Kidney glomerular epithelial cell (primary cell): ENCODE data around the gene NR4A1.

Source experiments
- DNase-seq: peaks from one replicate; lab custom pipeline; 2025; lab: John Stamatoyannopoulos, UW

NR4A1 gene

DNA sequence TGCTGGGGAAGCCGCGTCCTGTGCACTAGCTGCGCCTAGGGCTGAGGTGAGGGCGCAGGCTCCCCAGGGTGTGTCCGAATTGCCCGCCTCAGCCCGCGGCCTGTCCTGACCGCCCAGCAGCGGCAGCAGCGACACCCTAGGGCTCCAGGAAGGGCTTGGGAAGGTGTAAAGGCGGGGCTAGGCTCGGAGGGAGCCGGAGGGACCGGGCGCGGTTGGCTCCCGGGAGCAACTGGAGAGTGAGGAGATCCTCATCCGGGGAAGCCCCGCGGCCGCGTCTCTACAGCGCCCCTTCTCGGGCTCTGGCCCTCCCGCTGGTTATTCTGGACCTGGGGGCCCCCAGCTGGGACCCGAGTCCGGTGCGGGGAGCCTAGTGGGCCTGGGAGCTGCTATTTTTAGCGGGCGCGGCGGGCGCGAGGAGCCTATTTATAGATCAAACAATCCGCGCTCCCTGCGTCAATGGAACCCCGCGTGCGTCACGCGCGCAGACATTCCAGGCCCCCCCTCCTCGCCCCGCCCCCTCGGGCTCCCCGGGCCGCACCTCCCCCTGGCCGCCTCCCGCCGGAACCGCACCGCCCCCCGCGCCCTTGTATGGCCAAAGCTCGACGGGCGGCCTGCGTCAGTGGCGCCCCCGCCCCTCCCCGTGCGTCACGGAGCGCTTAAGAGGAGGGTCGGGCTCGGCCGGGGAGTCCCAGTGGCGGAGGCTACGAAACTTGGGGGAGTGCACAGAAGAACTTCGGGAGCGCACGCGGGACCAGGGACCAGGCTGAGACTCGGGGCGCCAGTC, at the start of gene NR4A1:
Gene NR4A1 (plus strand): TSS at position 685 of the 784 bp plus-strand sequence. CDS start 2,887 bp downstream, outside the sequence.
- DNase-seq = peak; percentile 63

DNA sequence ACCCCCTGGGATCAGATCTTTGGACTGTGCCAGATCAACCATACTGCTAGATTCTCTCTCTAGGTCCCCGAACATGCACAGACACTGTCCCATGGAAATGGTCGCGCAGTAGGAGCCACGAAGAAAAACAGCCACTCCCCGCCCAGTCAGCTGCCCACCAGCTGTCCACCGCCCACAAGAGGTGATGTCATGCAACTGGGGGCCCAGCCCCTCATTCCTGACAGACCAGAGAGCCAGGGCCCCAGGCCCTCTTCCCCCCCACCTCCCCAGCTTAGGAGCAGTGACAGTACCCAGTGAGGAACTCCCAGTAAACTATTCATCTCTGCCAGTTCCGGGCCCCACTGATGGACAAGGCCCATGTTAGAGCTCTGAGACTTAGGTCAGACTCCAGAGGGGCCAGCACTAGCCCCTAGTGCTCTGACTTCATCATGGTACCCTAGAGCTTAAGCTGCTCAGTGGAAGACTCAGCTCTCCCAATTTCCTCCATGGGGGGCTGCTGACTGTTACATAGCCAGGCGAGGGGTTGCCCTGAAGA, 48.2 kb upstream of the NR4A1 start:
- DNase-seq = no peak

DNA sequence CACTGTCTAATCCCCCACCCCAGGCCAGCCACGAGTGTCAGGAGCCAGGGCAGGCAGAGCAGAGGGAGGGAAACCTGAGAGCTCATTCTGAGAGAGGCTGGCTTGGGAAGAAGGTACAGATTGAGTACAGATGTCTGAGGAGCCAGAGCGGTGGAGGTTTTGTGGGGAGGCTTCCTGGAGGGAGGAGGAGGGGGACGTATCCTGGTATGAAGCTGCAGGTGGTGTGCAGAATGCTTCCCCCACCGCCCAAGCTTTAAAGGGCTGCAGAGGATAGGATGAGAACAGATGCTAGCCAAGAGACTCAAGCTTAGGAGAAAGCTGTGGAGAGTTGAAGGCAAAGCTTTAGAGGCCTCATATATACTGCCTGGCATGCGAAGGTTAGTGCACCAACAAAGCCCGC, 47.7 kb upstream of the NR4A1 start:
- no peak for DNase-seq

DNA sequence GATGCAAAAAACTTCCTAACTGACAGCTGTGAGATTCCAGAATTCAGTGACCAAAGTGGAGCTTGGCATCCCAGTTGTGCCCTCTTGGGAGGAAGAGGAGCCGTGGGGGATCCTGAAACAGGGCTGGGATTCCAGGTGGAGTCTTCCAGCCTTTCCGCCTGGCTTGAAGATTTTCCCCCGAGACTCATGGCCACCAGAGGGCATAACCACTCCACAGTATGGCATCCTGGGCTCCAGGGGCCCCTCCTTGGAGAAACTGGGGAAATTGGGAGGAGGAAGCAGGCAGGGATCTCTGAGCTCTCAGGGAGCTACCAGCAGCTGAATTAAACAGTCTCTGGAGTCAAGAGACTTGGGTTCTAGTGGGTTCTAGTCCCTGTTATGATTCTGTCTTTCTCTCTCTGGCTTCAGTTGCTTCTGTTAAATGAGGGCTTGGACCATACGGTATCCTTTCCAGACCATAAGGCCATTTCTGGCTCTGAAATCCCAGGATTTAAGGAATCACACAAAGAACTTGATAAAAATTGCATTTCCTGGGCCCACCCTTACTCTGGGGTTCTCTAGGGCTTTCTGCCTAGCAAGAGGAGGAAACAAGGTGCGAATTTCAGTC, 47.1 kb upstream of the NR4A1 start:
- DNase-seq = peak; percentile 53

DNA sequence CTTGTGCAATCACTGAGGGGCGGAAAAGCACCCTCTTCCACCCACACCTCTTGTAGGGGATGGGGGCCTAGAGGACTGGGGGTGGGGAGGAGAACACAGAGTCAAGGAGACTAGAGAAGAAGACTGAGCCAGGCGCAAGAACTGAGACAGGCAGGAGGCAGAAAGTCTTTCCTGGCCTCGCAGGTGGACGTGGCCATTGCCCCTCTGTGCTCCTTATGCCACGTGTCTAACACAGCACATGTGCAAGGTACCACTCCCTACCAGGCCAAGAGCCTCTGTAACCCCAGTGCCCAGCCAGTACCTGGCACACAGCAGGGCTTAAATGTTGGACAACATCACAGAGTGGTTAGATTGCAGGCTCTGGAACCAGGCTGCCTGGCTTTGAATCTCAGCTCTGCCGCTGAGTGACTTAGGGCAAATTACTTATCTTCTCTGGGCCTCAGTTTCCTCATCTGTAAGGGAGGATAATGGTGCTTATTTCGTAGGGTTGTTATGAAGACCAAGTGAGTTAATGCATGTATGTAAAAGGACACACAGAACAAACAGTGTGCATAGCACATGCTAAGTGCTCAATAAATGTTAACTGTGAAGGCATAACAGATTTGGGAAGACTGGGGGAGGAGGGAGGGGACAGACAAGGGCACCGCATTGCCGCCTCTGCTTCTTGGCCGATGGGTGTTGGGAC, 45.9 kb upstream of the NR4A1 start:
- DNase-seq = no peak

DNA sequence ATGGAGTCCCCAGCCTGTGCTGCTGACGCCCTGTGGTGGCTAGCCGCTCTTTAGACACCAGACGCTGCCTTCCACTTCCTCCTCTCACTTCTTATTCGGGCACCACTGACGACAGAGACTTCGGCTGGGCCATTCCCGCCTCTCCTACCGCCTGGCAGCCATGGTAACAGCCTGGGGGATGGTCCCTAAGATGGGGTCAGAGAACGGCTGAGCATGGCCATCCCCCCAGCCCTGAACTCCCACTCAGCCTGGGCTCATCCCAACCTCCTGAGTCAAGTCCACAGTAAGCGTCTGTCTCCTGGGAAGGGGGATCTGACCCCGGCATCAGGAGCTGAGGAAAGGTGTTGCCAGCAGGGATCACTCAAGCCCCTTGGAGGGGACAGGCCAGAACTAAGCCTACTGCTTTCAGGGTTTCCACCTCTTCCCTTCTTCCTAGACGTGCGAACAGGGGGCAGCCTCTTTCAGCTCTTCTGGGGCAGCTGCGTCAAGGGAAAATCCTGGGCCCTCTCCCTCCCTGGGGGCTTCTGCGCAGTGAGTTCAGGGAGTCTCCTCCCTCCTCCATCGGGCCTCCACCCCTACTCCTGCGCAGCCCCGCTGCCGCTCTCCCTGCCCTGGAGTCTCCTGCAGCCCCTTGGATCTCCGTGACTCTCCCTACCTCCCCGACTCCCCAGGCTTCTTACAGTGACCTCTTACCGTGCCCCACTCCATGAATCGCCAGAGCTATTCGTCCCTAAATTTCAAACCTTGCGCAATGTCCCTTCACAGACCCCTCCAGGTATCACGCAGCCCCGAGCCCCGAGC, 45.1 kb upstream of the NR4A1 start:
- DNase-seq = no peak

DNA sequence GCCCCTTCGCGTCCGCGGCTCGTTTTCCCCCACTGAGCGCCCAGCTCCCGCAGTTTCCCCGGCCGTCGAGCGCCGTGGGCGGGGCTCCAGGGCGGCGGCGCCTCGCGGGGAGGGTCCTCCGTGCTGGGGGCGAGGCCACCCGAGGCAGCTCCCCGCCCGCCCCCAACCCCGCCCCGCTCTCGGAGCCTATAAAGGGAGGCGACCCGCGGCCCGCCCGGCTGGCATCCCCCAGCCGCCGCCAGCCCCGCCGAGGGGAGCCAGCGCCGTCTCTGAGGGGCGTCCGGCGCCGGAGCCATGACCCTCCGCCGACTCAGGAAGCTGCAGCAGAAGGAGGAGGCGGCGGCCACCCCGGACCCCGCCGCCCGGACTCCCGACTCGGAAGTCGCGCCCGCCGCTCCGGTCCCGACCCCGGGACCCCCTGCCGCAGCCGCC, 44.5 kb upstream of the NR4A1 start, which contains the start of gene TAMALIN:
Gene TAMALIN (plus strand): TSS at position 221 of the 432 bp plus-strand sequence. CDS start 74 bp downstream, at position 295.
- no peak for DNase-seq

DNA sequence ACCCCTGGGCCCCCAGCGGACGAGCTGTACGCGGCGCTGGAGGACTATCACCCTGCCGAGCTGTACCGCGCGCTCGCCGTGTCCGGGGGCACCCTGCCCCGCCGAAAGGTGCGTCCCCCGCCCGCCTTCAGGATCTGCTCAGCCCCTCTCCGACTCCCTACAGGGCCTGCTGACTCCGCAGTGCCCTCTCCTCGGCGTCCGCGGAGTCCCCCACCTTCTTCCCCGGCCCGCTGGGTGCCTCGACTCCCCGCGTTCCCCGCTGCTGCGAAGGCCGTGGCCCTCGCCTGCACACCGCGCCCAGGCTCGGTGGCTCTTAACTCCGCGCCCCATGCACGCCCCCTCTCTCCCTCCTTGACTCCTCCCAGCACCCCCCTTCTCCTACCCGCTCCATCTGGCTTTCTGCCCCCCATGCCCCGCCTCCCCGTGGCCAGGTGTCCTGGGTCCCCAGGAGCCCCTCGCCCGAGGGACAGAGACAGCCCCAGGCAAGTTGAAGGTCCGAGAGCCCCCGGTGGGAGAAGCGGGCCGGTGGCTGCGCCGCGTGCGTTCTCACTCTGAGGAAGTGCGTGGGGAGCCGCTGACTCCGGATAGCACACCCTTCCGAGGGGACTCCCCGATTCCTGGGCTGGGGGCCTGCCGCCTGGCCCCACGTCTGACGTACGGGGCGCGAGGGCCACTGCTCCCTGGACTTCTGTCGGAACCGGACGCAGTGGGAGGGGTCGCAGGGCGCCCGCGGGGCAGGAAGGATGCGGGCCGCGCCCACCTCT, 43.9 kb upstream of the NR4A1 start:
- DNase-seq = no peak

DNA sequence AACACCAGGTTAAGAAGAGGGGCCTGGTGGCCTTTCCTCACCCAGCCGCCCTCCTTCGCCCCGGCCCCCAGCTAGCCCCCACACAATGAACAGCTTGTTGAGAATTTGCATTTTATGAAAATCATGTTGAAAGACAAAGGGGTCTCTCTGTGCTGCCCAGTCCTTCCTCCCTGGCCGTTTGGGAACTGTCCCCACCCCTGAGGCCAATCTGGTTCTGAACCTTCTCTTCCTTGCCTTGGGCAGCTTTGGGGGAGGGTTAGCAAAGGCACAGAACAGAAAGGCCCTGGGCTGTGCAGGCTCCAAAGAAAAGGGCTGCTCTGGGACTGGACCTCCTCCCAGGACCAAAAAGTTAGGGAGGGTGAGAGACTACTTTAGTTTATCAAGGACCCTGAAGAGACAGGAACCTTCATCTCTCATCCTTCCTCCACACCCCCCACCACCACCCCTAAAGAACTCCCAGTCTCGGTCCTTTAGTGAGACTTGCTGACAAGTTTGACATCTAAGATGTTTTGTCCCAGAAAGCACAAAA, 43.2 kb upstream of the NR4A1 start:
- no peak for DNase-seq

DNA sequence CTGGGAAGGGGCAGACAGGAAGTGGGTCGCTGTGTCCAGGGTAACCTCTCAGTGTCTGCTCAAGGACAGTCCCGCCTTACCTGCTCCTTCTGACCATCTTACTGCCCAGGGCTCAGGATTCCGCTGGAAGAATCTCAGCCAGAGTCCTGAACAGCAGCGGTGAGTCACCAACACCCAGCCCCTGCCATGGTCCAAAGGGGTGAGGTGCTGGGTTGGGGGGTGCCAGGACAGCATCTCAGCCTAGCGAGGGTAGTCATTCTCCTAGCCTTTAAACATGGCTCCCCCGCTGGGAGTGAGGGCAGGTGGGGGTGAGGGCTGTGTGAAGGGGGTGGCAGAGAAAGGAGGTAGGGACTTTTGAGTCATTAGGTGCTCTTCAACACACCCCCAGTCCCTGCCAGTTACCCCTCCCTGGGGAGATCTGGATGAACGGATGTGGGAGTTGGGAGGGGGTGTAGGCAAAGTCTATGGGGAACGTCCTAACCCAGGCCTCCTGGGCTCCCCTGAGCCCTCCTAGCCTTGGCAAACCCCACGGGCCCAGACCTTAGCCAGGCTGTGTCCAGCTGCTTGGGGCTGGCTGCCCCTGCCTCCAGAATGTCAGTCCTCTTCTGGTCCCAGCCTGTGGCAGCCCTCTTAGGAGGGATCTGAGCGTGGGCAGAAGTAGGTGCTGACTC, 42.0 kb upstream of the NR4A1 start:
- DNase-seq = no peak

DNA sequence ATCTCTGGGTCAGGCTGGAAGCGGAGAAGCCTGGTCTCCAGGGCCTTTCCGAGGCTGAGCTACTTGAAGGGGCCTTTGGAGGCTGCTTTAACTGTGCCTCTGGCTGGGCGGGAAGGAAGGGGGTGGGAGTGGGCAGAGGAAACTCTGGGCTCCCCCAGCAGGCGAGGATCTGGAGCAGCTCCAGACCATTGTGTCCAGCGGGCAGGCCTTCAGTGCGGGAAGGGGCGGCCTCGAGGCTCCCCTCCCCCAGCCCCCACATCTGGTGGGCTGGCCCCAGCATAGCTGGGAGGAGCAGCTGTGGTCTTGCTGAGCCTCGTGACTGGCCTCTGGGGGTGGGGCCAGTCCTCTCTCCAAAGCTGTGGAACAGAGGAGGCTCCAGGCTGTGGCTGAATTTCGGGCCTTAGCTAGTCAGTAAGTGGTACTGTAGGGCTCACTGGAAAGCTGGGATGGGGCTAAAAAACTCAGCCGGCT, 41.1 kb upstream of the NR4A1 start:
- no peak for DNase-seq

DNA sequence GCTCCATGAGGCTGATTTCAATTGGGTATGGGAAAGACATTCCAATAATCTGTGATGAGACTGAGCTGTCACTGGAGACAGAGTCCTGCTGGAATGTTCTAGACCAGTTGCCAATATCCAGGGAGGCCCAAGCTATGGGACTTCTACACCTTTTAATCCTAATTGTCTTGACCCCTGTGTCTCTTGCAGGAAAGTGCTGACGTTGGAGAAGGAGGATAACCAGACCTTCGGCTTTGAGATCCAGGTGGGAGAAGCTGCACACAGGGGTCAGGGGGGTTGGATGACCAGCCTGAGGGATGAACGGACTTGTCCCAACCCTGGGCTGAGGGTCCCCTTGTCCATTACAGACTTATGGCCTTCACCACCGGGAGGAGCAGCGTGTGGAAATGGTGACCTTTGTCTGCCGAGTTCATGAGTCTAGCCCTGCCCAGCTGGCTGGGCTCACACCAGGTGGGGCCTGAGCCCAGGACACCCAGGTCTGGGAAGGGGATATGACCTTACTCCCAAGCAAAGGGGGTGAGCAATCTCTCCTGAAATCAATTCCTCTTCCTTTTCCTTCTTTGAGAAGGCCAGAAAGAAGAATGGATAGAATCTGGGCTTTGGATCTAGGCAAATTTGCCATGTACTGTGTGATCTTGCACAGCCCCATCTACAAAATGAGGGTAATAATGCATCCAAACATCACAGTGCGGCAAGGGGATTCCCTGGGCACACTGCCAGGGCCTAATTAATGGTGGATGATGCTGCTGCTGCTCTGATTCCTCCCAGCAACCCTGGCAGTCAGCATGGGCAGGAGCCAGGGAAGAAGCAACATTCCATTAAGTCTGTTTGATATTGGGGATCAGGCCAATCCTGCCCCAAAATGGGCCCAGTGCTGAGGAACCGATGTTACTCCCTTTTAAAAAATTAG, 40.3 kb upstream of the NR4A1 start:
- no peak for DNase-seq

DNA sequence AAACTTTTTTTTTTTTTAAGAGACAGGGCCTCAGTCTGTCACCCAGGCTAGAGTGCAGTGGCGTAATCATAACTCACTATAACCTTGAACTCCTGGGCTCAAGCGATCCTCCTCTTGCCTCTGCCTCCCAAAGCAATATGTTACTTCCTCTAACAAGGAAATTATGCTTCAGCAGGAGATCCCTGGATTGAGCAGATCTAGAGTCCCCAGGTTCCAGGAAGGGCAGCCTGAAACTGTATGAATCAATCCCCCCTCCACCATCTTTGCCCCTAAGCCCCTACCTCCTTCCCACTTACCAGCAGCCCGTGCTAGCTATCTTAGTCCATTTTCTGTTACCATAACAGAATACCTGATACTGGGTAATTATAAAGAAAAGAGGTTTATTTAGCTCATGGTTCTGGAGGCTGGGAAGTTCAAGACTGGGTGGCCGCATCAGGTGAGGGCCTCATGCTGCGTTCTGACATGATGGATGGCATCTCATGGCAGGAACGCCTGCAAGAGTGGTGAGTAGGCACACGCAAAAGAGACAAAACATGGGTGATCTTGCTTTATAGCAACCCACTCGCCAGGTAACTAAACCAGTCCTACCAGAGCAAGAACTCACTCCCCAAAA, 39.5 kb upstream of the NR4A1 start:
- DNase-seq = no peak

DNA sequence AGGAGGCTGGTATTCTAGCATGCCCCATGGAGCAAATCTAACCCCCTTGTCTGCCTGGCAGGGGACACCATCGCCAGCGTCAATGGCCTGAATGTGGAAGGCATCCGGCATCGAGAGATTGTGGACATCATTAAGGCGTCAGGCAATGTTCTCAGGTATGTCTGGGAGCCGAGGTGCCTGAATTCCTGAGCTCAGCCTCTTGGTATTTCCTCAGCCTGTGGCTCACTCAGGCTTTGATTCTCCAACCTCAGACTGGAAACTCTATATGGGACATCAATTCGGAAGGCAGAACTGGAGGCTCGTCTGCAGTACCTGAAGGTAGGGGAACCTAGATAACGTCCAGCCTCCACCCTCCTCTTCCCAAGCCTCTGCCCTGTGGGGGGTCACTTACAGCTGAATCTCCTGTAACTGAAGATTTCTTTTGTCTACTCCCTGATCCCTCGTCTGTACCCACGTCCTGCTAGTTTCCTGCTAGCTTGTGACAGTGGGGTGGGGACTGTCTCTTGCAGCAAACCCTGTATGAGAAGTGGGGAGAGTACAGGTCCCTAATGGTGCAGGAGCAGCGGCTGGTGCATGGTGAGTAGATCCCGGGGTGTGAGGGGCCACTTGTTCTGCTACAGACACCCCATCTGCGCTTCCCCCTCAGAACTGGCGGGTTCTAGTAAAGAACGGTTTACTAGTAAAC, 37.5 kb upstream of the NR4A1 start:
- DNase-seq = no peak

DNA sequence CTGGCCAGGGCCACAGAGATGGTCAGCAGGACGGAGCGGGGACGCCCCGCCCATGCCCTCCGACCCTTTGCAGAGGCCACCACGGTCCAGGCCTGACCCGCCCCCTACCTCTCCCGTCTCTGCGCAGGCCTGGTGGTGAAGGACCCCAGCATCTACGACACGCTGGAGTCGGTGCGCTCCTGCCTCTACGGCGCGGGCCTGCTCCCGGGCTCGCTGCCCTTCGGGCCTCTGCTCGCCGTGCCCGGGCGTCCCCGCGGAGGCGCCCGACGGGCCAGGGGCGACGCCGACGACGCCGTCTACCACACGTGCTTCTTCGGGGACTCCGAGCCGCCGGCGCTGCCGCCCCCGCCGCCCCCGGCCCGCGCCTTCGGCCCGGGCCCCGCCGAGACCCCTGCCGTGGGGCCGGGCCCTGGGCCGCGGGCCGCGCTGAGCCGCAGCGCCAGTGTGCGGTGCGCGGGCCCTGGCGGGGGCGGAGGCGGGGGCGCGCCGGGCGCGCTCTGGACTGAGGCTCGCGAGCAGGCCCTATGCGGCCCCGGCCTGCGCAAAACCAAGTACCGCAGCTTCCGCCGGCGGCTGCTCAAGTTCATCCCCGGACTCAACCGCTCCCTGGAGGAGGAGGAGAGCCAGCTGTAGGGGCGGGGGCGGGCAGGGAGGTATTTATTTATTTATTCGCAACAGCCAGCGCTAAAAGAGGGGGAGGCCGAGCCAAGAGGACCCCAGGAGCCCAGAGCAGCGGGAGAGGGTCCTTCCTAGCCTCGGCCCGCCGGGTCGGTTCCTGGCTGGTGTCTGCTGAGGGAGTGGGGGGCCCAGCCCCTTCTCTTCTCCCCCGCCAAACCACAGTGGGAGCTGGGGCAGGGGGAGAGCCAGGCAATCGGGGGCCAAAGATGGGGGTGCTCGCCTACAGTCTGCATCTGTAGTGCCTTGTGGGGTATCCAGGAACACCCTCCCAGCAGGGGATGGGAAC, 36.4 kb upstream of the NR4A1 start:
- DNase-seq = no peak

DNA sequence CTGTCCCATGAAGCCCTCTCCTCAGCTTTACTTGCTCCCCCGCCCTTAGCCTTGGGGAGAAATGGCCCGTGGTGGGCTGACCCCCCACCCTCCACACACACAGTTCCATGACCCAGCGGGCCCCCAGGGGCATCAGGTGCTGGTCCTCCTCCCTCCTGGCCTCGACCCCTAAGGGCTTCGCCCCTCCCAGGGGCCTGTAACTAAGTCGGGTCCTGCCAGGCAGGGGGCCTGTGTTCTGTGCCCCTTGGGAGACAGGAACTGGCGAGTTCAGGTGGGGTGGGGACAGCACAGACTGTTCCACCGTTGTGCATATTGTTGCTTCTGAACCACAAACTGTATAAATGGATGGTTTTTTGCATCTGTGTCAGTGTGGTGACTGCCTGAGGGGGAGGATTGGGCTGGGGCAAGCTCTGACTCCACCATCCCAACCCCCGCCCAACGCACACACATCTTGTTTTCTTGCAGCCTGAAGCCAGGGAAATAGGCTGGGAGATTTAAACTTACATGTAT, 35.7 kb upstream of the NR4A1 start:
- no peak for DNase-seq
